ENCODE results near the gene CCDC188. TPM values are rescaled to one million over a fixed set of nuclear protein-coding genes. Genes with fewer than 3 reads are reported as not detected.

Gene CCDC188
- total RNA-seq, 1 experiment from 2014 or later = not detected

DNA sequence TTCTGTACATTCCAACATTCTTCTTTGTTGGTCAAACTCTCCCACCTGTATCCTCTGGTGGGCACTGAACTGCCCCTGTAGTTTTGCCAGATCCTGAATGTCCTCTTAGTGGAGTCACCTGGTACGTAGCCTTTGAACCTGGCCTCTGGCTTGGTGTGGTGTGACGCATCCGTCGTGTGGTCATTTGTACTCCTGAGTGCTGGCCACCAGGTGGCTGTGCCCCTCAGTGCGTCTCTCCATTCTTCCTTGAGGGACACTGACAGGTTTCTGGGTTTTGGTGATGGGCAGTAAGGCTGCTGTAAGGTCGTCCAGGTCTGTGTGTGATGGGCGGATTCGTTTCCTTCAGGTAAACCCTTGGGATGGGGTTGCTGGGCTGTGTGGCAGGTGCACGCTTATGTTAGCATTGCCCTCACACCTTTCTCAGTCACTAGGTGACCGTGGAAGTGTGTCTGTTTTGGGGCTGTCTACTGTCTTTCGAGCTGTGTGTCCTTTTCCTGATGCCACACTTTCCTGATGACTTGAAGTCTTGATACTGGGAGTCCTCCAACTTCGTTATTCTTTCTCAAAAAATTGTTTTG, 48.6 kb downstream of the CCDC188 start:
- H2BK120ac ChIP-seq (ENCODE audit: low read depth, low read length, poor library complexity, severe bottlenecking) = no peak overlapping the region
- 0 out of 2 replicates have a peak, but pooled peaks cover 2% of the 10 kb centered on the region for H3K79me2 ChIP-seq (ENCODE audit: insufficient read depth, low read length)
- H4K20me1 ChIP-seq (ENCODE audit: control insufficient read depth, insufficient read depth, insufficient read length) = no peaks in the 10 kb centered on the region
- TF ChIP-seq, protein P1, sequence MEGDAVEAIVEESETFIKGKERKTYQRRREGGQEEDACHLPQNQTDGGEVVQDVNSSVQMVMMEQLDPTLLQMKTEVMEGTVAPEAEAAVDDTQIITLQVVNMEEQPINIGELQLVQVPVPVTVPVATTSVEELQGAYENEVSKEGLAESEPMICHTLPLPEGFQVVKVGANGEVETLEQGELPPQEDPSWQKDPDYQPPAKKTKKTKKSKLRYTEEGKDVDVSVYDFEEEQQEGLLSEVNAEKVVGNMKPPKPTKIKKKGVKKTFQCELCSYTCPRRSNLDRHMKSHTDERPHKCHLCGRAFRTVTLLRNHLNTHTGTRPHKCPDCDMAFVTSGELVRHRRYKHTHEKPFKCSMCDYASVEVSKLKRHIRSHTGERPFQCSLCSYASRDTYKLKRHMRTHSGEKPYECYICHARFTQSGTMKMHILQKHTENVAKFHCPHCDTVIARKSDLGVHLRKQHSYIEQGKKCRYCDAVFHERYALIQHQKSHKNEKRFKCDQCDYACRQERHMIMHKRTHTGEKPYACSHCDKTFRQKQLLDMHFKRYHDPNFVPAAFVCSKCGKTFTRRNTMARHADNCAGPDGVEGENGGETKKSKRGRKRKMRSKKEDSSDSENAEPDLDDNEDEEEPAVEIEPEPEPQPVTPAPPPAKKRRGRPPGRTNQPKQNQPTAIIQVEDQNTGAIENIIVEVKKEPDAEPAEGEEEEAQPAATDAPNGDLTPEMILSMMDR (conservative IDR thresholded peaks at IDR 0.05) = peak; percentile 48; the same call in 2 of the 3 replicates
- peaks cover 2% of the 10 kb centered on the region; the same call in 1 of the 2 replicates for H3K4me1 ChIP-seq (ENCODE audit: insufficient read depth, low read length)
- no peak overlapping the region for H3K14ac ChIP-seq (ENCODE audit: insufficient read depth, low read length)
- no peak overlapping the region for H3K23ac ChIP-seq (ENCODE audit: insufficient read length, low read depth, low read length)
- H3K27ac ChIP-seq (ENCODE audit: insufficient read length, low read depth, low read length) = no peak overlapping the region
- peak overlapping the region in 2 of 3 experiments; percentile 45 to 47; a peak in 2 of 7 replicates for H3K27ac Mint-ChIP-seq
- no peak overlapping the region for H3K9ac ChIP-seq (ENCODE audit: extremely low read depth, insufficient read length, low read length)
- no peak overlapping the region for H2BK12ac ChIP-seq (ENCODE audit: insufficient read length, low read depth, low read length)
- no peak overlapping the region for H2AK5ac ChIP-seq (ENCODE audit: insufficient read length, low read length)
- no peaks in the 10 kb centered on the region for H3K9me3 ChIP-seq (ENCODE audit: control insufficient read depth, low read depth, low read length)
- H3K23me2 ChIP-seq (ENCODE audit: insufficient read length, low read depth, low read length, poor library complexity, severe bottlenecking) = no peaks in the 10 kb centered on the region
- H2BK5ac ChIP-seq (ENCODE audit: insufficient read length, low read length) = no peak overlapping the region
- H3K56ac ChIP-seq (ENCODE audit: insufficient read length, low read depth, low read length) = no peak overlapping the region
- H3K4me2 ChIP-seq (ENCODE audit: insufficient read depth, insufficient read length, low read length) = no peak overlapping the region
- H4K5ac ChIP-seq (ENCODE audit: insufficient read length, low read depth, low read length) = no peak overlapping the region
- no peaks in the 10 kb centered on the region for H3K9me3 Mint-ChIP-seq
- no peak overlapping the region for H3K4ac ChIP-seq (ENCODE audit: low read depth, low read length)
- peaks cover 19 to 22% of the 10 kb centered on the region in 2 experiments for H3K4me1 Mint-ChIP-seq
- no peak overlapping the region for H2BK20ac ChIP-seq (ENCODE audit: low read depth, low read length, poor library complexity, severe bottlenecking)
- H3K4me3 Mint-ChIP-seq = no peak overlapping the region
- no CpG with 5 or more reads among the region's 12 CpGs for WGBS (ENCODE audit: extremely low coverage, insufficient read length, low lambda C conversion rate)
- no peak overlapping the region for H4K91ac ChIP-seq (ENCODE audit: insufficient read length, low read depth, low read length)
- H3K36me3 Mint-ChIP-seq (ENCODE audit: insufficient read depth in 1 of 3, low read depth in 3 of 3) = peaks cover 43 to 96% (median 93%) of the 10 kb centered on the region in 3 experiments; a peak in 6 of 7 replicates
- no peak overlapping the region for H3T11ph ChIP-seq (ENCODE audit: low read length)
- DNase-seq = no peak
- H3K18ac ChIP-seq (ENCODE audit: insufficient read length, low read depth, low read length) = no peak overlapping the region
- H3K79me1 ChIP-seq (ENCODE audit: insufficient read depth, low read depth, low read length, poor library complexity, severe bottlenecking) = no peaks in the 10 kb centered on the region
- H2AFZ ChIP-seq (ENCODE audit: low read length) = no peak overlapping the region
- no peak overlapping the region for H4K8ac ChIP-seq (replicated peaks; ENCODE audit: insufficient read length, low read depth, low read length)
- H3K27me3 Mint-ChIP-seq (ENCODE audit: low read depth) = no peaks in the 10 kb centered on the region
- no peaks in the 10 kb centered on the region; the same call in 1 of the 2 replicates for H3K27me3 ChIP-seq (ENCODE audit: insufficient read depth, low read length)
- no peak overlapping the region for H2BK15ac ChIP-seq (ENCODE audit: low read depth, low read length)

All from H9 (cell line).